ENCODE data around the gene RELT.

RELT gene

GRCh38 chr11:73439002-73439843 lies 63.0 kb downstream of the RELT start:
- no peak for DNase-seq

DNA sequence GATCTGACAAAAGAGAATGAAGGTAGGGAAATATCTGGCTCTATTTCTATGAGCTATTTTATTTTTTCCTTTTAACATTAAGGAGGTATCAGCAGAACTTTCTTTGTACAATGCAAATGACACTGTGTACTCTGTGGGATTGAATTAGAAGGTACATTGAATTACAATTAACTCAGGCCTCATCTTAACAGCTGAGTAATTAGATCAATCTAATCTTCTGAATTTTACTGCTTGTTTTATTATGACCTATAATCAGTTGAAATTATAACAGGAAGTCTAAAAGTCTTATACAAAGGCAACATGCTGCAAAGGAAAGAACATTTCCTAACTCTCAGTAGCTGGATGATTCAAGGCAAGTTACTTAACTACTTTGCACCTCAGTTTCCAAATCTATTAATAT lies 69.8 kb downstream of the RELT start:
- DNase-seq, result no peak

DNA sequence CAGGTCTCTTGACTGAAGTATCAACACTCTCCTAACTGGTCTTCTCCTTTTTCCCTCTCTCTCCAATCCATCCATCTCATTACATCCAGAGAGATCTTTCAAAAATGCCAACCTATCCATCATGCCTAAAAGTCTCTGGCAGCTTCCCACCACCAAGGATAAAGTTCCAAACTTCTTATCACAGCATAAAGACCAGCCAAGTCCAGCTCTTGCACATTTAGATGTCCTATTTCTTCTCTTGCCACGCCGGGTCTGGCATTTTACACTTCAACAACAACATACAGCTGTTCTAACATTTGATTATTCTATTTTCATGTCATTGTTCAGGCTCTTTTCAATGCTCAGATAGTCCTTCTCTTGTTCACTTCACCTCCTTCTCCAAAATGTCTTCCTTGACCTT lies 70.6 kb downstream of the RELT start:
- no peak for DNase-seq
